NOMO-1 (cell line): ENCODE results near the gene CILP2.
A peak's percentile ranks its signal among the peaks of the same experiment; 100 is the strongest.

Experiments
- DNase-seq, 2 experiments: peaks; one replicate each; lab custom pipeline; 2025; ENCODE audit not compliant: unreplicated experiment in 2 of 2; lab: John Stamatoyannopoulos, UW

Gene CILP2

DNA sequence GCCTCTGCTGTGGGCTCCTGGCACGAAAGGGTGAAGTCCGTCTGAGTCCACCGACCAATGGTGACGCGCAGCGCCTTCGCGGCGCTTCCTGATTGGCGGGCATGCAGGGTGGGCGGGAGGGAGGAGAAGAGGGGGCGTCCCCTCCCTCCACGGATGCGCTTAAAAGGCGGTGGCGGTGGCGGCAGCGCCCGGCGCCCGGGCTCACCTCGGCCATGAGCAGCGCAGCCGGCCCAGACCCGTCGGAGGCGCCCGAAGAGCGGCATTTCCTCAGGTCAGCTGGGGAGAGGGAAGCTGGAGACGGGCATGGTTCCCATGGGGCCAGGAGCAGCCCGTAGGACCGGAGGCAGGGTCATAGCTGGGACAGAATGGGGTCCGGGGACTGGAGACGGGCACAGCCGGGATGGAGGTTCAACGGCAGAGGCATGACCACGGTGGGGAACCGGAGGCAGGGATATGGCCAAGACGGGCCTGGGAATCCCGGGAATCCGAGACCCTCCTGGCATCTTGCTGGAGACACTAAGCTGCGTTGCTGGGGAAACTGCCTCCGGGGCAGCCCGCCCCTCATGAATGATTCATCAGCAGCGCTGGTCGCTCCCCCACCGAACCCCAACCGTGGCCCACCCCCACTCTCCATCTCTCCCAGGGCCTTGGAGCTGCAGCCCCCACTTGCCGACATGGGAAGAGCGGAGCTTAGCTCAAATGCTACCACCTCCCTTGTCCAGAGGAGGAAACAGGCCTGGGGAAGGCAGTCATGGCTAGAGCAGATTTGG lies 9.2 kb upstream of the CILP2 start, which contains the start of gene YJEFN3:
Gene YJEFN3, plus strand, starts transcription at position 191 of the 770 bp plus-strand sequence. Its CDS starts 22 bp downstream, at position 213.
- no peak for DNase-seq

DNA sequence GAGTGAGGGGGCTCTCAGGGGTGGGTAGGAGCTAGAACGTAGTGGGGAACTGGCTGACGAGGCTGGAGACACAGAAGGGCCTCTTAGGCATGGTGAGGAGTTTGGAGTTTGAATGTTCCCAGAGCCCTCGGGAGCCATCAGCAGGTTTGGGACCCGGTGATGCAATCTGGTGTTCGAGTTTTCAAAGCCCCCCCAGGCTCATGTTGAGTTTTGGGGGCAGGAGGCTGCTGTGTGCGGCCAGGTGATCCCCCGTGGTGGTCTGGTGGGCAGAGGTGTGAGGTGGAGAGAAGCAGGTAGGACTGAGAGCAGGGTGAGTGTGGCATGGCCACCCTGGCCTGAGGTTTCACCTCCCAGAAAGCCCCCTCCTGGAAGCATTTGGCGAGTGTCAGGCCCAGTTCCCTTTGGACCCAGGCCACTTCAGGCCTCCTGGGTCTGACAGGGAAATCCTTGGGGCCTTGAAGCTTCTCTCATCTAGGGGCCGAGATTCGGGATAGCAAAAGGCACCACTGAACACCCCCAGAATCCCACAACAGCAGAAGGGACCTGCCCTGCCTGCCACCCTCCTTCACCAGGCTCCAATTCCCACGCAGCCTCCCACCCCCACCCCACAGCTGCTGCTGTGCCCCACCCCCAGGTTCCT lies 8.2 kb upstream of the CILP2 start:
- DNase-seq = no peak

DNA sequence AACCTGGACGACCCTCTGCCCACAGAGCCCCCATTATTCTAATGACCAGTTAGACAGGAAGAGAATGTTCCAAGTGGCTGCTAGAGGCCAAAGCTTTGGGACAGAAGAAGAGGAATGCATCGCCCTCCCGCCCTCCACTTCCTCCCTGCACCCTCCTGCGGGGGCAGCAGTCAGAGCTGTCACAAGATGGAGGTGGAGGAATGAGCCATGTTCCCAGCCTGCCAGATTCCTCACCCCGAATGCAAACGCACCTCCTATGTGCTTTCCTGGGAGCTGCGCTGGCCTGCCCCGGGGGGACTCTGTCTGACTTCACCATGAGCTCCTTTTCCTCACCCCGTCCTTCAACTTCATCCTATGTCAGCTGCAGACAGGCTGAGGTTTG lies 7.7 kb upstream of the CILP2 start:
- DNase-seq = no peak

DNA sequence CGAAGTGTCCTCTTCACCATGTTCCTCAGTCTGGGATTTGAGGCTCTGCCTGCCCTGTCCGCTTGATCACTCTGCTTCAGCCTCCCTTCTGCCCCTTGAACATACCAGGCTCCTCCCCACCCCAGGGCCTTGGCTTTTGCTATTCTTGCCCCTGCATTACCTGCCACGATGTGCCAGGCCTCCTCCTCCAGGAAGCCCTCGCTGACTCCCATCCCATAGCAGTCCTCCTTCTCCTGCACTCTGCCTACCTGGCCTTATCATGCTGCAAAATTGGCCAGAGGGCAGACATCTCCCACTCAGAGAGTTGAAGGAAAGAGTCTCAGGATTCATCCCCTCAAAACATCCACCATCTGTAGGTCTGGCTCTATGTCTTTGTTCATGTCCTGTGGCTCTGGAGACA lies 7.2 kb upstream of the CILP2 start:
- no peak for DNase-seq

DNA sequence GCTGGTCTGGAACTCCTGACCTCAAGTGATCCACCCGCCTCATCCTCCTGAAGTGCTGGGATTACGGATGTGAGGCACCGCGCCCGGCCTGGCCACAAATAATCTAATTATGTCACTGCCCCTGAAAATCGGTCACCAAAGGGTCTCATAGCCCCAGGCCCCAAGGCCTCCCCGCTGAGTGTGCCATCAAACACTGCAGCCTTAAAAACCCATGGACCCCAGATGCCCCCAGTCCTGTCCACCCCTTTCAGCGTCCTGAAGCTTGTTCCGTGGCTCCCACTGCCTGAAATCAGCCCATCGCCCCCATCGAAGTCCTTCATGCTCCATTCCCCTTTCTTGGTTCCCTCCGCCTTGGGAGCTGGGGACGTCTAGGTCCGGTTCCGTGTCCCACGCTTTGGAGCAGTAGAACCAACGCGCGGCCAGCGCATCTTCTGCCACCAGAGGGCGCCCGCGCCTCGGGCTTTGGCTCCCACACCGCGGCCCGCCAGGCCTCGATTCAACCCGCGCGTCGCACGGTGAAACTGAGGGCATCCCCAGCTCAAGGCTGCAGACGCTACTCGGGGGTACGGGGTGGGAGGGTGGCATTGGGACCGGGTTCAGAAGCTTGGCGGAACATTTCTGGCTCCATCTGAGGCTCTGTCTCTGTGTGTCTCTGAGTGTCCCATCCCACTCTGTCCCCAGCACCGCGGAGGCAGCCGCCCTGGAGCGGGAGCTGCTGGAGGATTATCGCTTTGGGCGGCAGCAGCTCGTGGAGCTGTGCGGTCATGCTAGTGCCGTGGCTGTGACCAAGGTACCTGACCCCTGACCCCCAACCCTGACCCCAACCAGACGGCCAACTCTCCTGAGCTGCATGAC lies 5.9 kb upstream of the CILP2 start:
- DNase-seq = peak in 1 of 2 experiments; percentile 7

DNA sequence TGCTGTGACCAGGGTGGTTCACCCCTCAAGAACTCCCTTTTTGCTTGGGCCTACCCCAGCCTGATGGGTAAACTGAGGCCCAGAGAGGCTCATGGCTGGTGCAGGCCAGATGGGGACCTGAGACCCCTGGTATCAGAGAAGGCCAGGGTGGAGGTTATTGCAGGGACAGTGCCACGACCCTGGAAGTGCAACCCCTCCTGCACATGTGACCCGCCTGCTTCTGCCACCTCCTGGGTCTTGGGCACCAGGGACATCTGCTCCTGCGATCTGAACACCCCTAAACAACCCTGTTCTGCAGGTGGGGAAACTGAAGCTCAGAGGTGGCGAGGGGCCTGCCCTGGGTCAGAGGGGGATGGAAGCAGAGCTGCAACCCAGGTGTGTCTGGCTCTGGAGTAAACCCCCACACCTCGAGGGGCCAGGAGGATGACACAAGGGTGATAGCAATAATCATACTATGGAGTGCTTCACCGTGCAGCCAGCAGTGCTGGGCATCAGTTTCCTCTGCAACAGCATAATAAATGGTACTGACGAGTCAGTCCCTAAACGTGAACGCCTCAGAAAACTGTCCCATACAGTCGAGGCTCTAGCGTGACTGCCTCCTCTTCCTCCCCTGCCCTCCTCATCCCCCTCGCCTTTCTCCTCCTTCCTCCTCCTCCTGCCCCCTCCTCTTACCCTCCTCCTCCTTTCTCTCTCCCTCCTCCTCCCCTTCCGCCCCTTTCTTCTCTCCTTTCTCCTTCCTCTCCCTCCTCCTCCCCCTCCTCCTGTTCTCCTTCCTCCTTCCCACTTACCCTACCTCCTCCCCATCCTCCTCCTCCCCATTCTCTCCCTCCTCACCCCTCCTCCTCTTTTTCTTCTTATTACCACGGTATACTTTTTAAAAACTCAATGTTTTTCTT lies 5.0 kb upstream of the CILP2 start:
- DNase-seq = no peak

DNA sequence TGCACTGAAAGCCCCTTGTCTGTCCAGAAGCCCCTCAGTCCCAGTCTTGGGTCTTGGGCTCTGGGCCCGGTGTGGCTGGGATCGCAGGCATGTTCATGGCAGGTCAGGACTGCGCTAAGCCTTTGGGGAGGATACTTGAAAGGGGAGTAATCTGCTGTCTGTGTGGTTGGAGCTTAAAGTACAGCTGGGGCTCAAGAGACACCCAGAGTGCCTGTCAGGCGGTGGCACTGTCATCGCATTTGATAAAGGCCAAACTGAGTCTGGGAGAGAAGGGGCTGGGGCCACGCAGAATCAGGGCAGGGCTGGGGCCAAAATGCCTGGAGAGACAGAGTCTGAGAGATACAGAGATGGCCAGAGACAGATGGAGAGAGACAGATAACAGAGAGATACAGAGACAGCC lies 4.2 kb upstream of the CILP2 start:
- DNase-seq = no peak

DNA sequence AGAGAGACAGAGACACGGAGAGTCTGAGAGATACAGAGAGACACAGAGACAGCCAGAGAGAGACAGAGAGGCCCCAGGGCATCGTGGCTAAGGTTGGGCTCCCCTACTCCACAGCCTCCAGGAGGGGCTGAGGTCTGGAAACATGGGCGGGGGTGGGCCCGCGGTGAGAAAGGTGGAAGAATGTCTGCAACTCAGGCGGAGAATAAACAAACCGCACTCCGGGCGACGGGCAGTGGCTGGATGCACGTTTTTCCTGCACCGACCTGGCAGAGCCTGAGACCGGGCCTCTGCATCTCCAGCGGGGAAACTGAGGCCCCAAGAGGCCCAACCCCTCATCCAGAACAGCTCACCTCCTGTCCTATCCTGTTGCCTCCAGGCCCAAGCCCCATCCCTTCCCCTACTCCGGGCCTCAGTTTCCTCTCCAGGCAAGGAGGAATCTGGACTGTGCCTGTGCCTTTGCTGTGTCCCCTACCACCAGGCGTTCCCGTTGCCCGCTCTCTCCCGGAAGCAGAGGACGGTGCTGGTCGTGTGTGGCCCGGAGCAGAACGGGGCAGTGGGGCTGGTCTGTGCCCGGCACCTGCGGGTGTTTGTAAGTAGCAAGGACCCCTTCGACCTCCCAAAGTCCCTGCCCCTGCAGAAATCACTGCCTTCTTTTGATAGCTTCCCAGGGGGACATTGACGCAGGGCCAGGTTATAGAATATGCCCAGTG lies 3.4 kb upstream of the CILP2 start:
- no peak for DNase-seq

DNA sequence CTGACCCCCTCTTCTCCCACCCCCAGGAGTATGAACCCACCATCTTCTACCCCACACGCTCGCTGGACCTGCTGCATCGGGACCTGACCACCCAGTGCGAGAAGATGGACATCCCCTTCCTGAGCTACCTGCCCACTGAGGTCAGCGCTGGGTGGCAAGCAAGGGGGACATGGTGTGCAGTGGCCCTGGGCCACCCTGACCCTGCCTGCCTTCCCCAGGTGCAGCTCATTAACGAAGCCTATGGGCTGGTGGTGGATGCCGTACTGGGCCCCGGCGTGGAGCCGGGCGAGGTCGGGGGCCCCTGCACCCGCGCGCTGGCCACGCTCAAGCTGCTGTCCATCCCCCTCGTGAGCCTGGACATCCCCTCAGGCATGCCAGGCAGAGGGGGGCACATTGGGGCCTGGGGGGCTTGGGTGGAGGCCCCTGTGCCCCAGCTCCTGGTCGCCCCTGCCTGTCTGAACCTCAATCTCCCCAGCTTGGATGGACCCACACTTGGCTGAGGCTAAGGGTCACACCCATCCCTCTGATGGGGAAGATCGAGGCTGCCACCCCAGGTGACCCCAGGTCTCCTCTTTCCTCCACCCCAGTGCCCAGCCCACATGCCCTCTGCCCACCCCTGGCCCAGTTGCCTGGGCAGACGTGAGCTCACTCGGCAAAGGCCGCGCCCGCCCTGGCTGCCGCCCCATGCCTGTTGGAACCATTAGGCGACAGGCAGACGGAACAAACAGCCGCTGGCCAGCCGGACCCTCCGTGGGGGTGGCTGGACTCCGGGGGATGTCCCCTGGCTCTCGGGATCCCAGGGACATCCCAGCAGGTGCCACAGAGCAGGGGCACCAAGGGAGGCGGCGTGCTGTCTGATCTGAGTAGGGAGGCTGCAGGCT lies 2.5 kb upstream of the CILP2 start:
- no peak for DNase-seq

DNA sequence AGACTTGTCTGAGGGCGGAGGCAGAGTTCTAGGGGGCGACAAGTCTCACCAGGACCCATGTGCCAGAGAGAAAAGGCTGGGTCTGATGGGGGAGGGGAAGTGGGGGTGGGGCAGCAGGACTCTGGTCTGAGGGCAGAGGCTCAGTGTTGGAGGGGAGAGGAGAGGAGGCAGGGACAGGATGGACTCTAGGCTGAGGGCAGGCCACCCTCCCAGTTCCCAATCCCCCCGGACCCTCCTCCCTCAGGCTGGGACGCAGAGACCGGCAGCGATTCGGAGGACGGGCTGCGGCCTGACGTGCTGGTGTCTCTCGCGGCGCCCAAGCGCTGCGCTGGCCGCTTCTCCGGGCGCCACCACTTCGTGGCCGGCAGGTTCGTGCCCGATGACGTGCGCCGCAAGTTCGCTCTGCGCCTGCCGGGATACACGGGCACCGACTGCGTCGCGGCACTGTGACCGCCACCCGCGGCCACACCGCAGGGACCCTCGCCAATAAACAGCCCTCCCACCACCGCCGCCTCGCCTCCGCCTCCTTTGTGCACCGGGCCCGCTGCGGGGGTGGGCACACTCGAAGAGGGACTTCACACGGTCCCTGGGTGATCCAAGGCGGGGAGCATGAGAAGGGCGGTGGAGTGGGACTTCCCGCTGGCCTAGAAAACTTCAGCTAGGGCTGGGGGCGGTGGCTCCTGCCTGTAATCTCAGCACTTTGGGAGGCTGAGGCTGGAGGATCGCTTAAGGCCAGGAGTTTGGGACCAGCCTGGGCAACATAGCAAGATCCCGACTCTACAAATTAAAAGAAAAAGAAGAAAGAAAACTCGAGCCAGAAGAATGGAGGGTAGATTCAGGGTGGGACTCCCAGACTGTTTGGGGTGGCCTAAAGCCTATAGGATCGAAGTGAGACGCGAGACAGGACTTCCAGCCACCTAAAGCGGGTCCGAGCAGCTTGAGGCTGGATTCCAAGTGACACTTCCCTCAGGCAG lies 703 bp upstream of the CILP2 start:
- DNase-seq = no peak

DNA sequence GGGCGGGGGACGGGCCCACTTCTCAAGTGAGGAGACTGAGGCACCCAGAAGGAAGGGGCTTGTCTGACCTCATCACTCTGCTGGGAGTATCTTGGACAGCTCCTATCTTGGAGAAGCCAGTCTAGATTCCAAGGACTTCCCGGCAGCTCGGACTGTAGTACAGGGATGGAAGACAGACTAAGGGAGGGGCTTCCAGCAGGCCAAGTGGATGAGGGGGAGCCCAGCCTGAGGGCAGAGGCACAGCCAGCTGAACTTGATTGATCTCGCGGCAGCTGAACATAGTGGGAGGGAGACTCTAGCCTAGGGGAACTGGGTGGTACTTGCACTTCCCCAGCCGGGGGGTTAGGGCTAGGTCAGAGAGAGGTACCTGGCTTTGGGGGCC lies 711 bp downstream of the CILP2 start:
- no peak for DNase-seq

DNA sequence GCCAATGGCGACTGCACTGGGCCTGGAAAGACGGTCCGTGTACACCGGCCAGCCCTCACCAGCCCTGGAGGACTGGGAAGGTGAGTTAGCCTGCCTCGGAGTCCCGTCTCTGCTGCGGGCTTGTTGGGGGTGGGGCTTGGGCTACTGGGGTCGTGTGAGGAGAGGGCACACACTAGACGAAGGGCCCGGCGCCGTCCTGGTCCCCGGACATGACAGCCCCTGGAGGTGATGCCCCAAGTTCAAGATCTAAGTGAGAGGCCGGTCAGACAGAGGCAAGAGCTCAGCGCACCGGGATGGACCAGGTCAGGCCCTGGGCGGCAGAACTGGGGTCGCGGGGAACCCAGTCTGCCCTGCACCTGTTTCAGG lies 1.6 kb downstream of the CILP2 start:
- no peak for DNase-seq

DNA sequence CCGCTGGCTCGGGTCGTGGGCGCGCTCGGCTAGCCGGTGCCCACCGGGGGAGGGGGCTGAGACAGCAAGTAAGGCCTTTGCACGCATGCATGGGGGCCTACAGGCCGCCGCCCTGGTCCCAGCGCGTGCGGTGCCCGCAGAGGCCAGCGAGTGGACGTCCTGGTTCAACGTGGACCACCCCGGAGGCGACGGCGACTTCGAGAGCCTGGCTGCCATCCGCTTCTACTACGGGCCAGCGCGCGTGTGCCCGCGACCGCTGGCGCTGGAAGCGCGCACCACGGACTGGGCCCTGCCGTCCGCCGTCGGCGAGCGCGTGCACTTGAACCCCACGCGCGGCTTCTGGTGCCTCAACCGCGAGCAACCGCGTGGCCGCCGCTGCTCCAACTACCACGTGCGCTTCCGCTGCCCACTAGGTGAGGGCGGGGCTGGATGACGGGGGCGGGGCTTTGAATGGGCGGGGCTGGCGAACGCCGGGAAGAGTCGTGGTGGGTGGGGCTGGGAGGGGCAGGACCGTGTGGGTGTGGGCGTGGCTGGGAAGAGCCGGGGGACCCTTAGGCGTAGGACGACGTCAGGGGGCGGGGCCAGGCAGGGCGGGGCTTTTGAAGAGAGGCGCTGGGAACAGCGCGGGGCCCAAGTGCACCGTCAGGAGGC lies 2.1 kb downstream of the CILP2 start:
- no peak for DNase-seq

DNA sequence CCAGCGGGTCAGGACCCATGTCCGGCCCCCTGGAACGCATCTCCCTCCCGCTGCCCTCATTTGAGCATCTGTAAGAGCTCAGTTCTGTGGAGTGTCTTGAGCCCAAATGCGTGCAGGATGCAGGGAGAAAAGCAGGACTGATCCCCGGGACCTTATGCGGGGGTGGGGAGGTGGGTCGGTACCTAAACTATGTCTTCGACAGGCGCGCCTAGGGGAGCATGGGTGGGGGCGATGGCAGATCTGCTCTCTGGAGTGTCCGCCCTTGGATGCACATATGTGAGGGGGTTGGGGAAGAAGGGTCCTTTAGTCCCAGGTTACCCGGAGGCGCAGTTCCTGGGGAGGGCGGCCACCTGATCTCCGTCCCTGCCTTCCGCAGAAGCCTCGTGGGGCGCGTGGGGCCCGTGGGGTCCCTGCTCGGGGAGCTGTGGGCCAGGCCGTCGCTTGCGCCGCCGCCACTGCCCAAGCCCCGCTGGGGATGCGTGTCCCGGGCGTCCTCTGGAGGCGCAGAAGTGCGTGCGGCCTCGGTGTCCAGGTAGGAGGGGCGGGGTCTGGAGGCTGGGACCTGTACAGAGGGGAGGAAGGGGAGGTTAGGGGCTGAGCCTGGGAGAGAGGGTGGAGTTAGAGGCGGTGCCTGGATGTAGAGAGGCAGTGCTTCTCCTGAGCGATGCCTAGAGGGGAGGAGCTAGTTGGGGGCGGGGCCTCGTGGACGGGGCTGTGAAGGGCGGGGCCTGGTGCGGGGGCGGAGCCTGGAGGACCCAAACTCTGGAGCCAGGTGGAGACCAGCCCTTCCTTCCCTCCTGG lies 2.9 kb downstream of the CILP2 start:
- no peak for DNase-seq

DNA sequence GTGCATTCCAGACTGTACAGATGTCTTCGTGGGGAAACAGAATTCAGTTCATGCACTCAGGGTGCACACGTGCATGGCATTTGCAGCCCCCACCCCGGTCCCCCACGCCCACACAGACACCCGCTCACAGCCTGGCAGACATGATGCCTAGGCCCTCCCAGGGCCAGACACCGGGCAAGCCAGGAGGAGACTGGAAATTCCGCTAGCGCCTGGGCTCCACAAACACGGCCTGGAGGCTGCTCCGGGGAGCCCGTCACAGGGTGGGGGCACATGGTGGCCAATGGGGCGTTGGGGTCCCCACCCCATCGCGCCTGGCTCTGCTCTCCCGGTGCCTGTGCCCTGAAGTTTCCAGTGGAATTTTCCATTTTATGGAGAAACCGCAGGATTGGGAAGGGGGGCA lies 3.6 kb downstream of the CILP2 start:
- no peak for DNase-seq

DNA sequence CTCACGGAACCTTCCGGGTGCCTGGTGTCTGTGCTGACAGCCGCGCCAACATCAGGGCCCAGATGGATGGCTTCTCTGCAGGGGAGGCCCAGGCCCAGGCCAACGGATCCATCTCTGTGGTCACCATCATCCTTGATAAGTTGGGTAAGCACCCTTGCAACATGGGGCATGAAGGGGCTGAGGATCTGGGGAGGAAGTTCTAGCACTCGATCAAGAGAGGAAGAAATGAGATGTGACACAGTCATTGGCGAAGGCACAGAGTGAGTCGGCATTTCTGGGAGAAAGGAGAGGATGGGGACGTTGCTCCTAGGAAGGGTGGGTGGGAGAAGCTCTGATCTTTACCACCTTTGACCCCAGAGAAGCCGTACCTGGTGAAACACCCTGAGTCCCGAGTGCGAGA lies 4.4 kb downstream of the CILP2 start:
- peak; percentile 23 to 45 for DNase-seq

DNA sequence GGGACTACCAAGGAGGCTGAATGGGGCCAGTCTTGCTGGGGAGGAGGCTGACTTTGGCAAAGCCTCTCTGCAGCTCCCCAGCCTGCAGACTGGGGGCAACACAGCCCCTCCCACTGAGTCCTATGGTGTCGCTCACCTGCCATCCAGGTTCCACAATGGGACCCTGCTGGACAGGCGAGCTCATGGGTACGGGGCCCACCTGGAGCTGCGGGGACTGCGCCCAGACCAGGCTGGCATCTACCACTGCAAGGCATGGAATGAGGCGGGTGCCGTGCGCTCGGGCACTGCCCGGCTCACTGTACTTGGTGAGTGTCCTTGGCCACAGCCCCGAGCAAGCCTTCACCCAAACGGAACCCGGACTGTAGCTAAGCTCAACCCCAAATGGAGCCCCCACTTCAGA lies 5.0 kb downstream of the CILP2 start:
- no peak for DNase-seq
